RWPE2 (cell line): ENCODE results near the gene RNPEP.
"Not testable (repeated sequence)": the region's sequence is repeated elsewhere in the genome, so short reads cannot be mapped to it uniquely, and the experiment has no call there.

Source experiments
- ATAC-seq: fragments of 200-7000 bp; cut with Tn5 transposase; 3 replicates; pipeline ENCODE4 v1.9.1; 2021; ENCODE audit warnings: low read depth
- DNase-seq: peaks from one replicate; pipeline ENCODE4 v3.0.0-alpha.2; 2020; ENCODE audit warnings: low spot score
- H3K27ac ChIP-seq: fragments of 450-650 bp; 2 replicates; pipeline ENCODE4 v1.5.1; 2017; ENCODE audit warnings: mild to moderate bottlenecking; ENCODE audit not compliant: poor library complexity, severe bottlenecking
- H3K27me3 ChIP-seq: fragments of 250-450 bp; sonication (Bioruptor Pico); 2 replicates; pipeline ENCODE4 v1.5.1; 2021; ENCODE audit warnings: mild to moderate bottlenecking, moderate library complexity; ENCODE audit not compliant: insufficient read depth, poor library complexity, severe bottlenecking
- H3K36me3 ChIP-seq: fragments of 250-450 bp; sonication (Bioruptor Pico); 2 replicates; pipeline ENCODE4 v1.5.1; 2020; ENCODE audit warnings: low read depth, mild to moderate bottlenecking, moderate library complexity
- H3K4me1 ChIP-seq: fragments of 250-450 bp; sonication (Bioruptor Pico); 2 replicates; pipeline ENCODE4 v1.5.1; 2021; ENCODE audit warnings: mild to moderate bottlenecking, moderate library complexity; ENCODE audit not compliant: insufficient read depth, poor library complexity, severe bottlenecking
- H3K4me3 ChIP-seq: fragments of 250-450 bp; sonication (Bioruptor Pico); 2 replicates; pipeline ENCODE4 v1.5.1; 2021; ENCODE audit warnings: mild to moderate bottlenecking, moderate library complexity; ENCODE audit not compliant: severe bottlenecking
- H3K9me3 ChIP-seq: fragments of 250-450 bp; sonication (Bioruptor Pico); 2 replicates; pipeline ENCODE4 v1.5.1; 2021; ENCODE audit warnings: mild to moderate bottlenecking, moderate library complexity; ENCODE audit not compliant: severe bottlenecking
- TF ChIP-seq, protein P1 (sequence below): fragments of 450-650 bp; IDR thresholded peaks from one replicate; pipeline ENCODE4 v1.5.1; 2017; ENCODE audit warnings: mild to moderate bottlenecking, moderate library complexity; ENCODE audit not compliant: poor library complexity, severe bottlenecking

RNPEP gene

DNA sequence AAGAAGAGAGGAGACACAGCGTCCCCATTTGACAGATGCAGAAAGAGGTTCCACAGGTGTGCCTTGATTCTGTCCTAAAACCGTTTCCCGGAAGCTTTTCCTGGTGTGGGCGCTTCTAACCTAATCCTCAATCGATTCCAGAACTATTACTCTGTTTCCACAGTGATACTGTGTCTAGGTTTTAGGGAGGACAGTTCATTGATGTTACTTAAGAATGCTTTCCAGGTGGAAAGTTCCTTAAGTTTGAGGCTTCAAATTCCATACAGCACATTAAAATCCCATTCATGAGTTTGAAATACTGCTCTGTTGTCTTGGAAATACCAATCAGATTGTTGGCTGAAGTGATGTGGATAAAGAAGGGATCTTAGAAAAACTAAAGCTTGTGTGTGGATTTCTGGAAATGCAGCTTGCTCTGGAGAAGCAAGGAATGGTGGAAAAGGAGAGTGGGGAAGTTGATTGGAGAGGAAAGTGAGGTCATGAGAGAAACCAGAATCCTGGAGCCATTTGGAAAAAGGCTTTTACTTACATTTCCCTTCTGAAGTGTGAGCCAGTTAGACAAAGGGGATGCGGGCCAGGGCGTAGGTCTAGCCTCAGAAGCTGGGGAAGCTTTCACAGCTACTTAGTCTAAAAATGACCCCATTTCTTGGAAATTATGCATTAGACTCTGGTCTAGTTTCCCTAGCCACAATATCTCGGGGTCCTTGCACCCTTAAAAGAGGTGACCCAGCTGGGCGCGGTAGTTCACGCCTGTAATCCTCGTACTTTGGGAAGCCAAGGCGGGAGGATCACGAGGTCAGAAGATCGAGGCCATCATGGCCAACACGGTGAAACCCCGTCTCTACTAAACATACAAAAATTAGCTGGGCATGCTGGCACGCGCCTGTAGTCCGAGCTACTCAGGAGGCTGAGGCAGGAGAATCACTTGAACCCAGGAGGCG, 34.6 kb downstream of the RNPEP start:
- no peaks in the 10 kb centered on the region for H3K36me3 ChIP-seq
- H3K4me3 ChIP-seq: no peak overlapping the region
- H3K9me3 ChIP-seq: no peaks in the 10 kb centered on the region
- TF ChIP-seq, protein P1, sequence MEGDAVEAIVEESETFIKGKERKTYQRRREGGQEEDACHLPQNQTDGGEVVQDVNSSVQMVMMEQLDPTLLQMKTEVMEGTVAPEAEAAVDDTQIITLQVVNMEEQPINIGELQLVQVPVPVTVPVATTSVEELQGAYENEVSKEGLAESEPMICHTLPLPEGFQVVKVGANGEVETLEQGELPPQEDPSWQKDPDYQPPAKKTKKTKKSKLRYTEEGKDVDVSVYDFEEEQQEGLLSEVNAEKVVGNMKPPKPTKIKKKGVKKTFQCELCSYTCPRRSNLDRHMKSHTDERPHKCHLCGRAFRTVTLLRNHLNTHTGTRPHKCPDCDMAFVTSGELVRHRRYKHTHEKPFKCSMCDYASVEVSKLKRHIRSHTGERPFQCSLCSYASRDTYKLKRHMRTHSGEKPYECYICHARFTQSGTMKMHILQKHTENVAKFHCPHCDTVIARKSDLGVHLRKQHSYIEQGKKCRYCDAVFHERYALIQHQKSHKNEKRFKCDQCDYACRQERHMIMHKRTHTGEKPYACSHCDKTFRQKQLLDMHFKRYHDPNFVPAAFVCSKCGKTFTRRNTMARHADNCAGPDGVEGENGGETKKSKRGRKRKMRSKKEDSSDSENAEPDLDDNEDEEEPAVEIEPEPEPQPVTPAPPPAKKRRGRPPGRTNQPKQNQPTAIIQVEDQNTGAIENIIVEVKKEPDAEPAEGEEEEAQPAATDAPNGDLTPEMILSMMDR: no peak
- DNase-seq: no peak
- no peak overlapping the region for H3K27ac ChIP-seq
- peaks cover 52% of the 10 kb centered on the region for H3K4me1 ChIP-seq
- H3K27me3 ChIP-seq: no peaks in the 10 kb centered on the region
- no peak for ATAC-seq

DNA sequence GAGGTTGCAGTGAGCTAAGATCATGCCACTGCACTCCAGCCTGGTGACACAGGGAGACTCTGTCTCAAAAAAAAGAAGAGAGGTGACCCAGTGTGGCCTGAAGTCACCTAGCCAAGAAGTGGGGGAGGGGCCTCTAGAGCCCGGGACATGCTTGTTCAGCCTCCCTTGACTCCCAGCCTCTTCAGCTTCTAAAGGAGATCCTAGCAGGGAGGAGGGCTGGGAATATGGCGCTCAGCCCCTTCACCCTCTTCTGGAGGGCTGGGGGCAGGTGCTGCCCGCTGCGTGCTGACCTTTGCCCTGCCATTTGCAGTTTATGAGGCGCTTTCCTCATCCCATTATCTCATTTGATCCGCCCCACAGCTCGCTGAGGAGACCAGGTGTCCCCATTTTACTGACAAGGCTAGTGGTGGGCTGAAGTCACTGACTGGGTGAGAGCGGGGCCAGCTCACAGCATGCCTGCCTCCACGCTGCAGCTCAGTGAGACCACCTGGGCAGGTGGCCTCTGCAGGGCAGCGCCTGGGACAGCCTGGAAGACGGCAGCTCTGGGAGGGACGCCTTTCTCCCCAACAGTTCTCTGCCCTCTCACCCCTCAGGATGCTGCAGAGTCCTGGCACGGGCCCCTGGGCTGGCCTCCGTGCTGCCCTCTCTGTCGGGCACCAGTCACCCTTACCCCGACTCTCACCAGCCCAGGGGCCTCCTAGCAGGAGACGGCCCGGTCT, 35.5 kb downstream of the RNPEP start:
- ATAC-seq: no peak
- TF ChIP-seq, protein P1: no peak
- no peak for DNase-seq
- no peak overlapping the region for H3K4me3 ChIP-seq
- peaks cover 58% of the 10 kb centered on the region for H3K4me1 ChIP-seq
- H3K9me3 ChIP-seq: no peaks in the 10 kb centered on the region
- H3K27ac ChIP-seq: peak overlapping the region; percentile 27
- no peaks in the 10 kb centered on the region for H3K36me3 ChIP-seq
- no peaks in the 10 kb centered on the region for H3K27me3 ChIP-seq

DNA sequence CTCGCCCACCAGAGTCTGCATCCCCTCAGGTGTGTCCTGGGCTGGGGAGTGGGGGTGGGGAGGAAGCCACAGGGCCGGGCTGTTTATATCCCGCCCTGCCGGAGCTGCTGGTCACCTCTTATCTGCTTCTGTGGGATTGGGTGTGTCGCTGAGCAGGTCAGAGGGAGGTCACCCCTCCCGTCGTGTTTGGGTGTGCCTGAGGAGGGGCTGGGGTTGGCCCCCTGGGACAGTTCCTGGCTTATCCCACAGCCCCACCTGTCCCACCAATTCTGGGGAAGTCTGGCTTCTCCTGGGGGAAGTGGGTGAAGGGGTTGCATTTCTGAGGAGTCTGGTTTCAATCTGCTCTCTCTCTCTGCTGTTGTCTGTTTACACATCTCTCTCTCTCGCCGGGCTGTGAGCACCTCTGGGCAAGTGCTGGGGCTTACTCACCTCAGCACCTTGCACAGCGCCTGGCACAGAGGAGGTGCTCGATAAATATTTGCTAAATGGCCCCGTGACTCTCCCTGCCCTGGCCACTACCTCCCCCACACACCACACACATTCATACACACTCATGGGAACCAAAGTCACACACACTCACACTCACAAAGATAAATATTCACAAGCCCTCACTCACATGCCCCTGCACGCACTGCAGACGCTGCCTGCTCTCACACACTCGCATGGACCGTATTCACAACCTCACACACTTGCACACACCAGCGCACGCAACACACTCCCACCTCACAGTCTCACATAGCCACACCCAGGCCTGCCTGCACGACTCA, 36.2 kb downstream of the RNPEP start:
- H3K27ac ChIP-seq: peak overlapping the region; percentile 27
- H3K27me3 ChIP-seq: no peaks in the 10 kb centered on the region
- peak; percentile 80 for ATAC-seq
- H3K4me3 ChIP-seq: no peak overlapping the region
- TF ChIP-seq, protein P1: no peak
- H3K36me3 ChIP-seq: no peaks in the 10 kb centered on the region
- peaks cover 64% of the 10 kb centered on the region for H3K4me1 ChIP-seq
- peak; percentile 82 for DNase-seq
- H3K9me3 ChIP-seq: no peaks in the 10 kb centered on the region

DNA sequence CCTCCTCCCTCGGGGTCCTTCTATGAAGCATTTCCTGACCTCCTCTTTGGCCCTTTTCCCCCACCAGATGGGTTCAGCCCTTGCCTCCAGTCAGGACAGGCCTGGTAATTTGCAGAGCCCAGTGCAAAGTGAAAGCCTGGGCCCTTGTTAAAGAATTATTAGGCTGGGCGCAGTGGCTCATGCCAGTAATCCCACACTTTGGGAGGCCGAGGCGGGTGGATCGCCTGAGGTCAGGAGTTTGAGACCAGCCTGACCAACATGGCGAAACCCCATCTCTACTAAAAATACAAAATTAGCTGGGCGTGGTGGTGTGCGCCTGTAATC, 36.7 kb downstream of the RNPEP start:
- not testable (repeated sequence) for H3K27me3 ChIP-seq, H3K4me3 ChIP-seq, DNase-seq, H3K9me3 ChIP-seq, H3K36me3 ChIP-seq
- ATAC-seq: peak; percentile 16; the same call in 2 of the 3 replicates
- H3K4me1 ChIP-seq: peaks cover 61% of the 10 kb centered on the region
- peak overlapping the region; percentile 27 for H3K27ac ChIP-seq

DNA sequence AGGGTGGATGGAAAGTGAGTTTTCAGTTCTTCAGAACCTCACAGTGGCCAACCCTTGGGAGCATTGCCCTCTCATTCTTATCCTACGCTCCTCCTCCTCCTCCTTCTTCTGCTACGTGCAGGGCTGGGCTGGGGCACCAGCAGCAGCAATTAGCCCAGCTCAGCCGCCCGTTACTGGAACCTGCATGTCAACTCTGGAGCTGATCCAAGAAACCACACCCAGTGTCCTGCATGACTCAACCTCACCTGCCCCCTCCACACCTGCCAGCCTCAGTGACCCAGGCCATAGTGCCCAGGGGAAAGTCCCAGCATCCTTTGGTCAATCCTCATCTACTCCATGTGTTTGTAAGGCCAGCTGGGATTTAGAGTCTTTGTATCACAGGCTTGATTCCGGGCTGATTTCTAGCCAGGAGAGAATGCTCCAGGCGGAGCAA, 40.6 kb downstream of the RNPEP start:
- Histone ChIP-seq H3K36me3 (no peaks in the 10 kb centered on the region), H3K27ac (peak overlapping the region; percentile 31), H3K27me3 (no peaks in the 10 kb centered on the region), H3K9me3 (no peaks in the 10 kb centered on the region), H3K4me1 (peaks cover 31% of the 10 kb centered on the region), H3K4me3 (no peak overlapping the region)
- ATAC-seq (peak; percentile 73), DNase-seq (peak; percentile 89)
- TF ChIP-seq, protein P1: no peak
